PC-3 (cell line): ENCODE measurements around the gene ULK4.

Experiments used
- CTCF ChIP-seq: fragments of 300-600 bp; sonication (generic); conservative IDR thresholded peaks from 2 replicates; pipeline ENCODE4 v1.5.1; 2017; ENCODE audit warnings: antibody characterized with exemption, low read depth, mild to moderate bottlenecking, low read length
- EZH2 ChIP-seq: fragments of 300-600 bp; sonication (generic); IDR thresholded peaks from one replicate; pipeline ENCODE4 v1.6.1; 2017; ENCODE audit warnings: antibody characterized with exemption, mild to moderate bottlenecking, low read length; ENCODE audit not compliant: unreplicated experiment
- EZH2phosphoT487 ChIP-seq: fragments of 300-600 bp; sonication (generic); IDR thresholded peaks from 2 replicates; pipeline ENCODE4 v1.6.1; 2018; ENCODE audit warnings: mild to moderate bottlenecking, antibody characterized with exemption, low read length, borderline replicate concordance

- TF ChIP-seq CTCF (no peak), EZH2 (no peak), EZH2phosphoT487 (no peak)
Measured at GRCh38 chr3:41426485-41426884, 535.4 kb downstream of the ULK4 start.
